GDM1 (cell line): Measurements from ENCODE around the gene SESN3.
"Not testable (repeated sequence)": the region's sequence is repeated elsewhere in the genome, so short reads cannot be mapped to it uniquely, and the experiment has no call there.

ENCODE experiments used
- DNase-seq: peaks from one replicate; lab custom pipeline; 2025; lab: John Stamatoyannopoulos, UW

Gene SESN3

GRCh38 chr11:95152876-95153856 lies 77.8 kb downstream of the SESN3 start:
- no peak for DNase-seq

- DNase-seq, result no peak
These were observed 79.9 kb downstream of the SESN3 start for GRCh38 chr11:95150956-95151684.

GRCh38 chr11:95149651-95150364 lies 81.2 kb downstream of the SESN3 start:
- DNase-seq, result no peak

GRCh38 chr11:95148938-95149337 lies 82.1 kb downstream of the SESN3 start:
- no peak for DNase-seq

- no peak for DNase-seq
These were observed 82.6 kb downstream of the SESN3 start for GRCh38 chr11:95148406-95148805.

- peak; percentile 72 for DNase-seq
These were observed 83.6 kb downstream of the SESN3 start for GRCh38 chr11:95147364-95147905.

- DNase-seq, result no peak
These were observed 85.5 kb downstream of the SESN3 start for GRCh38 chr11:95145430-95146060.

GRCh38 chr11:95144313-95145235 lies 86.4 kb downstream of the SESN3 start:
- DNase-seq, result no peak

GRCh38 chr11:95143106-95143681 lies 87.8 kb downstream of the SESN3 start:
- no peak for DNase-seq

- no peak for DNase-seq
These were observed 88.6 kb downstream of the SESN3 start for GRCh38 chr11:95142431-95142830.

- DNase-seq, result no peak
These were observed 90.5 kb downstream of the SESN3 start for GRCh38 chr11:95140397-95141033.

GRCh38 chr11:95138448-95138847 lies 92.6 kb downstream of the SESN3 start:
- no peak for DNase-seq

- no peak for DNase-seq
These were observed 93.7 kb downstream of the SESN3 start for GRCh38 chr11:95137299-95137698.

- DNase-seq, result not testable (repeated sequence)
These were observed 94.3 kb downstream of the SESN3 start for GRCh38 chr11:95136747-95137146.

GRCh38 chr11:95135880-95136279 lies 95.1 kb downstream of the SESN3 start:
- DNase-seq, result no peak

- no peak for DNase-seq
These were observed 95.8 kb downstream of the SESN3 start for GRCh38 chr11:95135155-95135554.

GRCh38 chr11:95134491-95134890 lies 96.5 kb downstream of the SESN3 start:
- DNase-seq, result no peak

GRCh38 chr11:95132956-95133355 lies 98.0 kb downstream of the SESN3 start:
- DNase-seq, result no peak

GRCh38 chr11:95128602-95129001 lies 102.4 kb downstream of the SESN3 start:
- no peak for DNase-seq

GRCh38 chr11:95123556-95123955 lies 107.4 kb downstream of the SESN3 start:
- no peak for DNase-seq
